Neural cell (in vitro differentiated cells): ENCODE data around the gene OXER1.

Experiments
- EP300 ChIP-seq: fragments of 450-650 bp; conservative IDR thresholded peaks from 2 replicates; pipeline ENCODE4 v1.6.1; 2014; ENCODE audit warnings: antibody characterized with exemption, mild to moderate bottlenecking, moderate library complexity; ENCODE audit not compliant: poor library complexity, severe bottlenecking
- EZH2 ChIP-seq: fragments of 200-600, 300-800 bp; shearing (Covaris generic), sonication (generic); IDR thresholded peaks from 2 replicates; pipeline ENCODE4 v1.6.1; 2014; ENCODE audit warnings: antibody characterized with exemption, low read length, borderline replicate concordance, mild to moderate bottlenecking; ENCODE audit not compliant: insufficient read depth, poor library complexity, severe bottlenecking
- MXI1 ChIP-seq: fragments of 450-650 bp; conservative IDR thresholded peaks from 2 replicates; pipeline ENCODE4 v1.6.1; 2014; ENCODE audit warnings: antibody characterized with exemption, mild to moderate bottlenecking; ENCODE audit not compliant: poor library complexity, severe bottlenecking
- POLR2AphosphoS5 ChIP-seq: IDR thresholded peaks from 2 replicates; pipeline ENCODE4 v1.6.1; 2012
- TAF1 ChIP-seq: IDR thresholded peaks from 2 replicates; pipeline ENCODE4 v1.6.1; 2012; ENCODE audit warnings: low read depth
- TF ChIP-seq, protein P1 (sequence below): fragments of 450-650 bp; IDR thresholded peaks from 2 replicates; pipeline ENCODE4 v1.5.1; 2014; ENCODE audit warnings: antibody characterized with exemption, mild to moderate bottlenecking, moderate library complexity; ENCODE audit not compliant: poor library complexity, severe bottlenecking

DNA sequence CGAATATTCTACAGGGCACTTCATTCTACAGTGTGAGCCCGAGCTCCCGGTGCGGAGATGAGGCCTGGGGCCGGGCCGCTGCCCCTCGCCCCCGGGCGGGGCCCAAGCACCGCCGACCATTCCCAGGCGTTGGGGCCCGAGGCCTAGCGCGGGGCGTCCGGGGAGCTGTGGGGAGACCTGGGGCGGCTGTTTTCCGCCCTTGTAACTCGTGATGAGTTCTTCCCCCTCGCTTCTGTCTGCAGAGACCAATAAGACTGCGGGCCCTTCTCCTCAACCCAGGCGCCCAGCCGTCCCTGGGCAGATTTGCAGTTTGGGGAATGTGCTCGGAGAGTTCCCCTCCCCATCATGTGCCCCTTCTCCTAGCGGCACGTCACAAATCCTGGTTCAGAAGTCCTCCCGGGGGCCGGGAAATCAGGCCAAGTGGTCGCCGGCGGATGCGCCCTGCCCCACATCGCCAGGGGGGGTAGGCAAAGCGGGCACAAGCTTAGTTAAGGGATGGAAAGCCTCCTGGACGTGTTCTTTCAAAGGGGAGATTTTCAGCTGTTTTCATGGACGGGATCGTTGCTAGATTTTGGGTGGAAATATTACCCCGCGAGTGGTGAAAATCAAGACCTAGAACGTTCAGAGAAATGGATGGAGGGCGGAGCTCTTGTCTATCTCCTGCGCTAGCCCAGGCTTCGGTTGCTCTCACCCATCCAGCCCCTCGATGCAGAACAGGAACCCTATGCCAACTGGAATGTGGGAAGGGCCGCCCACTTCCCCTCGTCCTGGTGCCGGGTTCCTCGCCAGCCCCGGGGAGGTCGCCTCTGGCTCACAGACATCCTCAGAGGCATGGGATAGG, 47.3 kb upstream of the OXER1 start:
- no peak for TF ChIP-seq EP300
- TF ChIP-seq, protein P1, sequence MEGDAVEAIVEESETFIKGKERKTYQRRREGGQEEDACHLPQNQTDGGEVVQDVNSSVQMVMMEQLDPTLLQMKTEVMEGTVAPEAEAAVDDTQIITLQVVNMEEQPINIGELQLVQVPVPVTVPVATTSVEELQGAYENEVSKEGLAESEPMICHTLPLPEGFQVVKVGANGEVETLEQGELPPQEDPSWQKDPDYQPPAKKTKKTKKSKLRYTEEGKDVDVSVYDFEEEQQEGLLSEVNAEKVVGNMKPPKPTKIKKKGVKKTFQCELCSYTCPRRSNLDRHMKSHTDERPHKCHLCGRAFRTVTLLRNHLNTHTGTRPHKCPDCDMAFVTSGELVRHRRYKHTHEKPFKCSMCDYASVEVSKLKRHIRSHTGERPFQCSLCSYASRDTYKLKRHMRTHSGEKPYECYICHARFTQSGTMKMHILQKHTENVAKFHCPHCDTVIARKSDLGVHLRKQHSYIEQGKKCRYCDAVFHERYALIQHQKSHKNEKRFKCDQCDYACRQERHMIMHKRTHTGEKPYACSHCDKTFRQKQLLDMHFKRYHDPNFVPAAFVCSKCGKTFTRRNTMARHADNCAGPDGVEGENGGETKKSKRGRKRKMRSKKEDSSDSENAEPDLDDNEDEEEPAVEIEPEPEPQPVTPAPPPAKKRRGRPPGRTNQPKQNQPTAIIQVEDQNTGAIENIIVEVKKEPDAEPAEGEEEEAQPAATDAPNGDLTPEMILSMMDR: no peak
- no peak for TF ChIP-seq EZH2
- TF ChIP-seq POLR2AphosphoS5: no peak
- no peak for TF ChIP-seq TAF1
- no peak for TF ChIP-seq MXI1
